Activated CD4-positive, alpha-beta T cell treated with anti-CD3 and anti-CD28 coated beads, Interleukin-2, amount 50 U/mL, for 1 hour (primary cell): ENCODE results near the gene SPOCD1.

Source experiments
- DNase-seq: peaks from one replicate; pipeline ENCODE4 v3.0.0-alpha.2; 2020

SPOCD1 gene

DNA sequence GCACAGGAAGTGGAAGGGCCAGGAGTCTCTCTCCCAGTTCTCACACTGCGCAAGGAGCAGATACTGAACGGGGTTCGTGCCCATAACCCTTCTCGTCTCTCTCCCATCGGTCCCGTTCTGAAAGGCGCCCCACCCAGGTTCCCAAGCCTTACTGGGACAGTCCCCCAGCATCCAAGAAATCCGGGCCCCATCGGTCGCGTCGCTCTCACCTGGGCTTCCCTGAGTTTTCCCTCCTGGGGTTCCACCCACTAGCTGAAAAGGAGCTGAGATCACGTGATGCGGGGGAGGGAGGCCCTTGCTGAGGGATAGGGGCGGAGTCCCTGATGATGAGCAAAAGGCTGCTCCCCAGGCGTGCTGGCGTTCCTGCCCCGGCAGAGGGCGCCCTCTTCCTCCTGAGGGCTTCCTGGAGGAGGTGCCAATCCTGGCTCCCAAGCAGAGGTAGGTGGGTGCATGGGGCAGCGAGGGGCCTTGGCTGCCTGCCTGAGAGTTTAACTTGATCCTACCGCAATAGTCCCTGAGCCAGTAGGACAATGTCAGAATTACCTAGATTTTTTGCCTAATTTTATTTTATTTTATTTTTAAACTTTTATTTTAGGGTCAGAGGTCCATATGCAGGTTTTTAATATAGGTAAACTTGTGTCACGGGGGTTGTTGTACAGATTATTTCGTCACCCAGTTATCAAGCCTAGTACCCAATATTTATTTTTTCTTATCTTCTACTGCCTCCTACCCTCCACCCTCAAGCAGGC is at the start of gene SPOCD1:
Gene SPOCD1, minus strand, starts transcription at position 271 of the 749 bp plus-strand sequence. CDS start 689 bp downstream, outside the sequence.
- peak; percentile 81 for DNase-seq

DNA sequence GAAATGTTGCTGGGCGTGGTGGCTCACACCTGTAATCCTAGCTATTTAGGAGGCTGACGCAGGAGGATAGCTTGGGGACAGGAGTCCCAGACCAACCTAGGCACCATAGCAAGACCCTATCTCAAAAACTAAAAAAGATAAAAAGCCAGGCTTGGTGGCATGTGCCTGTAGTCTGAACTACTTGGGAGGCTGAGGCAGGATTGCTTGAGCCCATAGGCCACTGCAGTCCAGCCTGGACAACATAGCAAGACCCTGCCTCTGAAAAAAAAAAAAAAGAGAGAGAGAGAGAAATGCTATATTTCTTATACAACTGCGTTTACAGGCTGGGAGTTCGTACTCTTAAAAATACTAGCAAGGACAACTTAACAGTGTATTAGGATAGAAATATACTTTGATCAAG is 46.2 kb upstream of the SPOCD1 start:
- no peak for DNase-seq

DNA sequence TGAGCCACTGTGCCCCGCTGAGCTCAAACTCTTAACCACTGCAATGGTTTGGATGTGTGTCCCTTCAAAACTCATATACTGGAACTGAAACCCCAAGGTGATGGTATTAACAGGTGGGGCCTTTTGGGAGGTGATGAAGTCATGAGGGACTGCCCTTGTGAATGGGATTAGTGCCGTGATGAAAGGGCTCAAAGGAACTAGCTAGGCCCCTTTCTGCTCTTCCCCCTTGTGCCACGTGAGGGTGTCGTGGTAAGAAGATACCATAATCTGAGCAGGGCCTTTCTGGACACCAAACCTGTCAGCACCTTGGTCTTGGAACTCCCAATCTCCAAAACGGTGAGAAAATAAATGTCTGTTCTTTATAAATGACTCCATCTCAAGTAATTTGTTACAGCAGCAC is 45.5 kb upstream of the SPOCD1 start:
- no peak for DNase-seq

DNA sequence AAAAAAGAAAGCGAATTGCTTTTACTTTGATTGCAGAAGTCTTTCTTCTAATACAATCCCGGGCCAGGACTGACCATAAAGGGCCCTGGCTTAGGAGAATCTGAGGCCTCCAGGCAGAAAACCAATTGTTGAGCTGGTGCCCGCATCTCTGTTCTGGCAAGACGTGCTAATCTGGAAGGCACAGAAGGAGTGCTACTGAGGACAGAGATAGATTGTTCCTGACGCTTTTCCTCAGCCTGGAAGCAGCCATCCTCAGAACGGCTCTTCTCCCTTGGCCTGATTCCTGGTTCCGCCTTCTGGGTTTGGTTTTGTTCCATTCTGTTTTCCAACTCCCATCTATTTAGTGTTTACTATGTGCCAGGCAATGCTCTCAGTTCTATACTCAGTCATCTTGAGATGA is 44.8 kb upstream of the SPOCD1 start:
- DNase-seq: no peak

DNA sequence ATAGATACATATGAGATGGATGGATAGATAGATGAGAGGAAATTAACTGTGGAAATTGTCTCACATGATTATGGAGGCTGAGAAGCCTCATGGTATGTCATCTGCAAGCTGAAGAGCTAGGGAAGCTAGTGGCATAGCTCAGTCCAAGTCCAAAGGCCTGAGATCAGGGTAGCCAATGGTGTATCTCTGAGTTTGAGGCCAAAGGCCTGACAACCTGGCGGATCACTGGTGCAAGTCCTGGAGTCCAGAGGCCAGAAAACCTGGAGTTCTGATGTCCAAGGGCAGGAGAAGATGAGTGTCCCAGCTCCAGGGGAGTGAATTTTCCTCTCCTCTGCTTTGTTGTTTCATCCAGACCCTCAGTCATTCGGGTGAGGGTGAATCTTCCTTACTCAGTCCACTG is 43.9 kb upstream of the SPOCD1 start:
- DNase-seq: no peak

DNA sequence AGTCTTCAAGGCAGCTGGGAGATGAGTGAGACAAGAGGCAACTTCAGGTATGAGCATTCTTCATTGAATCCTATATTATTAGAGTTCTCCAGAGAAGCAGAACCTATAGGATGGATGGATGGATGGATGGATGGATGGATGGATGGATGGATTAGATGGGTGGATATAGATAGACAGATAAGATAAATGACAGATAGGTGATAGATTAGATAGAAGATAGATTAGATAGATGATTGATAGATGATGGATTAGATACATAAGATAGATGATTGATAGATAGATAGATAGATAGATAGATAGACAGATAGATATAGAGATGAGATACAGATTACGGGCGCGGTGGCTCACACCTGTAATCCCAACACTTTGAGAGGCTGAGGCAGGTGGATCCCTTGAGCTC is 43.2 kb upstream of the SPOCD1 start:
- no peak for DNase-seq

DNA sequence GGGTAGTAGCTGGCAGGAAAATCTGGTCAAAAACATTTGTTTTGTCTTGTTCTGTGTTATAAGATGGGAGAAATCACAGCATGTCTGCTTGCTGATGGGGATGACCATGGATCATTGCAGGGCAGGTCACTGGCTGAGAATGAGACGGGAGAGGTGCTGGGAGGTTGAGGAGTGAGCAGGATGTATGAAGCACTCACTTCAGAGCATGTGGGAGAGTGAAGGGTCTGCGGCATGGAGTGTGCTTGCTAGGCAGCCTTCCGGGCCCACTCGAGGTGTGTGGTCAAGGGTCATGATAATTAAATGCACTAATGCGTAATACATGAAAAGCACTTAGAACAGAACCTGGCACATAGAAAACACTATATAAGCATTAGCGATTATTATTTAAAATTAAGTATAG is 42.0 kb upstream of the SPOCD1 start:
- DNase-seq: no peak

DNA sequence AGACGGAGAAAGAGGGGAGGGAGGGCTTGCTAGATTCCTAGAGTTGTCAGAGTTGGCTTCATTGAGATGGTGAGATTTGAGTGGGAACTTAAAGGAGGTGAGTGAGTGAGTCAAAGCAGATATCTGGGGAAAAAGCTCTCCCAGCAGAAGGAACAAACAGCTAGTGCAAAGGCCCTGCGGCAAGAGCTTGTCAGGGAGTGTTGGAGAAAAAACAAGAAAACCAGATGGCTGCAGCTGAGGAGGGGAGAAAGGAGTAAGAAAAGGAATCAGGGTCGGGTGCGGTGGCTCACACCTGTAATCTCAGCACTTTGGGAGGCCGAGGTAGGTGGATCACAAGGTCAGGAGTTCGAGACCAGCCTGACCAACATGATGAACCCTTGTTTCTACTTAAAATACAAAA is 40.3 kb upstream of the SPOCD1 start:
- no peak for DNase-seq

DNA sequence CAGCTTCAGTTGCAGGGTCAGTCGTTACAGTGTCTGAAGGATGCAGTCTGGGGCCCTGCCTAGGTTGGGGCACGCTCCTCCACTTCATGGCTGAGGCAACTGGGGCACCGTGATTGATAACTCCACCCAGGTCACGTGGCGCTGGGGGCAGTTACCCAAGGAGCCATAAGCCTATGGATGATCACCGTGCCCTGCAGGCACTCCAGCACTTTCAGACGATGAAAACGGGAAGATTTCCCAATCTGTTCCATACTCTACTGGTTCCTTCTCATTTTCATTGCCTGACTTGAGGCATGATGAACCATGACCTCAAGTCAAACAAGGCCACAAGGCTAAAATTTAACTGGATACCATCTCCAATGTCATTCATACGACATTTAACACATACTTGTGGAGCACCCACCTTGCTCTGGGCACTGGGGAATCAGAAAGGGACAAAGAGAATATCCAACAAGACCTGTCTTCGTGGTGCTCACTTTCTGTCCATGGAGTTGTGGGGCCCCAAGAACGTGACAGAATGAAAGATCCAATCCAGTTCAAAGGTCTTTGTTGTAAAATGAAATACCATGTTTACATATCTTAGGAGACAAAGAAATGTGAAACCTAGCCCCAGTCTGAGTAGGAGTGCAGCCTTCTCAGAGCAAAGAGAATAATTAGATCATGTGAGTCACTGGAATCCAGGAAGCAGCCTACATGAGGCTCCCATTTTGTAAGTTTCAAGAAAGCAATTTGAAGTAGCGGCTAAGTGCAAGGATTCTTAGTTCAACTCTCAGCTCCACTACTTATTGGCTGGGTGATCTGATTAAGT is 39.4 kb upstream of the SPOCD1 start:
- no peak for DNase-seq

DNA sequence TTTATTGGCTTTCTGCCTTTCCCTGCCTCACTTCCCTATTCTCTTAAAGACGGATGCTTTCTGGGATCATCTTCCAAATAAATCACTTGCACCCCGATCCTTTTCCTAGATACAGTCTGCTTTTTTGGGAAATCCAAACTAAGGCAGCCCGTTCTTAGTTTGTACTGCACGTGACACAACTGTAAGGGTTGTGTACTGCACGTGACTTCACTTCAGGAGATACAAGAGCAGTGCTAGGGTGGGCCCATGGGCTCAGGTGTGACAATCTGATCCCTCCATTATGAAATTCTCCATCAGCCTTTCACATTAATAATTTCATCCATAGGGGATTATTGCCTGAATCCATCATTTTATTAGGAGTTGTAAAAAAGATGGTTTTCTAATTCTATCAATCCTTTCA is 33.8 kb upstream of the SPOCD1 start:
- no peak for DNase-seq

DNA sequence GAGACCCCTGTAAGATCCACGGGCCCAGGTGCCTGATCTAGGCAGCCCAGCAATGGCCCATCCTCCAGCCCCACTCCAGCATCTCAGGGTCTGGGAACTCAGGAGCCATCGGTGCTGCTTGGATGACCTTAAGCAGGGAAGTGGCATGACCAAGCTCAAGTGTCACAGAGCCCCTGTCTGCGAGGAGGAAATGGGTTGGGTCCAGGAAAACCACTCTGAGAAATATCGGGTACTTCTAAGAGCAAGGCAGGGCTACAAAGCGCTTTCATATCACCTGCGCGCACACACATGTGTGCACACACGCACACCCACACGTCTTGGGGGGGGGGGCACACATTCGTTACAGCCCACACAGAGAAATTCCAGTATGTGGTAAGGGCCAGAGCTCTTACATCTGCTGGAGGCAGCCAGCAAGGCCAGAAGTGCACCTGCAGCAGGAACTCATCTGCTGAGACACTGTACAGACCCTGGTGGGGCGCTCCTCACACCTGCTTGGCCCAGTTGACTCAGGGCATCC is 32.6 kb upstream of the SPOCD1 start:
- DNase-seq: peak; percentile 39

DNA sequence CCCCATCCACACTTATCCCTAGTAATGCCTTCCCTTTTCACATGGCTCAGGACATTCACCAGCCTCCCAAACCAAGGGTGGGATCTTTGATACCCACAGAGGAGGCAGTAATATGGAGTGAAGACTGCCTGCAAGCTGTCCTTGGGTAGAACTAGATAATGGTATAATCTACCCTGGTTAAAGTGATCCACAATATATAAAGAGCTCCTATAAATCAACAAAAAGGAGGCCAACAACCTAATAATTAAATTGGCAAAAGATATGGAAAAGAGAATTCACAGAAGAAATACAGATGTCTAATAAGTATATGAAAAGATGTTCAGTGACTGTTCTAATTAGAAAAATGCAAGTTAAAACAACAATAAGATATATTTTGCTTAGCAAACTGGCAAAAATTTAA is 30.7 kb upstream of the SPOCD1 start:
- no peak for DNase-seq

DNA sequence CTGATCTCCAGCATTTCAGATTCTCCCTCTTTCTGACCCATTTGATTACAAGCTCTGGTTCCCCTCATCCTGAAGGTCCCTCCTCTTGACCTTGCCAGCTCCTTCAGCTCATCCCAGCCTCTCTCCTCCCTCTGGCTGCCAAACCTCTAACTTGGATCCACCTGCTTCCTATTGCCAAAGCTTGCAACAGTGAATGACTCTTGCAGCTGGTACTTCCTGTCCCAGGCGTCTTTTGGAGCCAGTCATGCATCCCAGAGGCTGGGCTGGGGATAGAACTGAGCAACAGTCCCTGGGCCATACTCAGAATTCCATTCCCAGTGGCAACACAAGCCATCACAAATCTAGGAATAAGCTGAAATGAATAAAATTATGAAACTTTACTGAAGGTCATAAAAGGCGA is 27.7 kb upstream of the SPOCD1 start:
- DNase-seq: no peak

DNA sequence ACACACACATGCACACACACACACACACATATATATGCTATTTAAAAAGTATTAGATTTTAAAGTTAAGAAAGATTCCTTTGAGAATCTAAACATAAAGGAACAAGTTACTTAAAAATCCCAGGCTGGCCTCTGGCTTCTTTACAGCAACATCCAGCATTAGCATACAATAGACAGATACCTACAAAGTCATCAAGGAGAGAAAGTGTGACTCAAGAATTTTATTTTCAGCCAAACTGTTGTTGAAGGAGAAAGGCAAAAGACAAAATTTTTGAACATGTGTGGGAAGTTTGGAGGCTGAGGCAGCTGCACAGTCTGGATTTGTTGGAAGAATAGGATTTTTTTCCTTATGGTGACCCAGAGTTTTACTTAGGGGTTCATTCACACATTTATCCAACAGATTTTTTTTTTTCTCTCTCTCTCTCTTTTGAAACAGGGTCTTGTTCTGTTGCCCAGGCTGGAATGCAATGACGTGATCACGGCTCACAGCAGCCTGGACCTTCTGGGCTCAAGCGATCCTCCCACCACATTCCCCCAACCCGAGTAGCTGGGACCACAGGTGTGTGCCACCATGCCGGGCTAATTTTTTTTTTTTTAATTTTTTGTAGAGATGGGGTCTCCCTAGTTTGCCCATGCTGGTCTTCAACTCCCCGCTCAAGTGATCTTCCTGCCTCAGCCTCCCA is 24.0 kb upstream of the SPOCD1 start:
- no peak for DNase-seq

DNA sequence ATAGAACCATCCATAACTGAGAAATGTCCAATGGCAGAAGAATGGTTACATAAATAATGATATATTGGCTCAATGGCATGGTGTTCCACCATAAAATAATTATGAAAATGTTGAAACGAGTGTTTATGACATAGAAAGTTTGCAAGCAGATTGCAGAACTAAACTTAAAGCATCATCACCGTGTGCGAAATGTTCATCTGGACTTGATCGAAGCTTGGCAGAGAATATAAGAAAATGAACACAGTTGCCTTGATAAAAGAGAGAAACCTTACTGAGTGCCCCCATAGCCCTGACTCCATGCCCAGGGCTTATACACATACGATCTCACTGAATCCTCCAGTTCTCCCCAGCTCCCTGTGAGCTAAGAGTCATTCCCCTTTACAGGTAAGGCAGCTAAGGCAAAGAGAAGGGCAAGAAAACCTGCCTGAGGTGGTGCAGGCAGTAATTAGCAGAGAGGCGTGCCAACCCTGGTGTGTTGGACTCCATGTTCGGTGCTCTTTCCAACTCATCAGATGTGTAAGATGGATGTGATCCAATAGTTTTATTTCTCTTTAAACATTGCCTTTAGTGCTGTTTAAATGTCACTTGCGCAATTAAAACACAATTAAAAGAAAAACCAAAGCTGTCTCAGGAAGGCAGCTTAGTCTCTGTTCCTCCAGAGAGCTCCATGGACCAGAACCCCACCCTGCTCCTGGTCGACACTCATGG is 21.8 kb upstream of the SPOCD1 start:
- DNase-seq: no peak

DNA sequence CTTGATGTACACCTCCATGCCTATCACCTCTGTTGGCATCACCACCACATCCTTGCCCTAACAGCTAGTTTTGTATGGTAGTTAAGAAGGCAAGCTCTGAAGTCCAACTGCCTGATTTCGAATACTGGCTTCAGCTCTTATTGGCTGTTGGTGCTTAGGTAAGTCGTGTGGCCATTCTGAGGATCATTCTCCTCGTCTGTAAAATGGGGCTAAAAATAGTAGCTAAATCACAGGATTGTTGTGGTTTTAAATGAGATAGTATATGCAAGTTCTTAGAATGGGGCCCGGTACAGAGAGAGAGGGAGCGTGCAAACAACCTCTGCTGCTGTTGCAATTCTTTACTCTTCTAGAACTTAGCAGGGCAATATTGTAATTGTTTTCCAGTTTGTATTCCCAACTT is 20.8 kb upstream of the SPOCD1 start:
- no peak for DNase-seq

DNA sequence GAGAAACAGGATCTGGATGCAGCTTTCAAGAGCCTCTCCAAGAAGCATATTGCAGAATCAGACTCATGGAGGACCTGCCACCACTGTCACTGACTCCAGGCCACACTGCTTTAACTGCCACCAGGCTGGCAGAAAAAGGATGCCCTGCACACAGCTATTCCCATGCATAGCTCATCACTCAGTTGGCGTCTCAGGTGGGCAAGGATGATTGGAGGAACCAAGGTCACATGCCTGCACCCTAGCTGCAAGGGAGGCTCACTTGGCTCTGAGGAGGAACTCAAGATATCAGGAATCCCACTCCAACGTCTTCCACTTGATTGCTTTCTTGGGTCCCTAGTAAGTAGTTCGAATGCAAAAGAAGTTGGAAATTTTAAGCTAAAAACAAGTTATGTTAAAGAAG is 19.6 kb upstream of the SPOCD1 start:
- no peak for DNase-seq

DNA sequence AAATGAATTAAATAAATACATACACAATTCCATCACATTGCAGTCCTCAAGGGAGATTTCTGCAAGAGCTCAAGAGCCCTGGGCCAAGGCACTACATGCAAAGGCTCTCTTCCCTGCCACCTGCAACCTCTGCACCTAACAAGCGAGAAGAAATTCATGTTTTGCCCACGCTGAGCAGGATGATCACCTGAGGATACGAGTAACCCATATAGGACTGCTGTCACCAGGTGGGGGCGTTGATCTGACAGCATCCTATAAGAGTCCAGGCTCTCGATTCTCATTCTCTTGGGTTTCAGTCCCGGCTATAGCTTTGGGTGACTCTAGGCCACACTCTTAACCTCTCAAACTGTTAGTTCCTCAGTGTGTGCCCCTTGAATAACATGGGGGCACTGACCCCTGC is 18.7 kb upstream of the SPOCD1 start:
- no peak for DNase-seq

DNA sequence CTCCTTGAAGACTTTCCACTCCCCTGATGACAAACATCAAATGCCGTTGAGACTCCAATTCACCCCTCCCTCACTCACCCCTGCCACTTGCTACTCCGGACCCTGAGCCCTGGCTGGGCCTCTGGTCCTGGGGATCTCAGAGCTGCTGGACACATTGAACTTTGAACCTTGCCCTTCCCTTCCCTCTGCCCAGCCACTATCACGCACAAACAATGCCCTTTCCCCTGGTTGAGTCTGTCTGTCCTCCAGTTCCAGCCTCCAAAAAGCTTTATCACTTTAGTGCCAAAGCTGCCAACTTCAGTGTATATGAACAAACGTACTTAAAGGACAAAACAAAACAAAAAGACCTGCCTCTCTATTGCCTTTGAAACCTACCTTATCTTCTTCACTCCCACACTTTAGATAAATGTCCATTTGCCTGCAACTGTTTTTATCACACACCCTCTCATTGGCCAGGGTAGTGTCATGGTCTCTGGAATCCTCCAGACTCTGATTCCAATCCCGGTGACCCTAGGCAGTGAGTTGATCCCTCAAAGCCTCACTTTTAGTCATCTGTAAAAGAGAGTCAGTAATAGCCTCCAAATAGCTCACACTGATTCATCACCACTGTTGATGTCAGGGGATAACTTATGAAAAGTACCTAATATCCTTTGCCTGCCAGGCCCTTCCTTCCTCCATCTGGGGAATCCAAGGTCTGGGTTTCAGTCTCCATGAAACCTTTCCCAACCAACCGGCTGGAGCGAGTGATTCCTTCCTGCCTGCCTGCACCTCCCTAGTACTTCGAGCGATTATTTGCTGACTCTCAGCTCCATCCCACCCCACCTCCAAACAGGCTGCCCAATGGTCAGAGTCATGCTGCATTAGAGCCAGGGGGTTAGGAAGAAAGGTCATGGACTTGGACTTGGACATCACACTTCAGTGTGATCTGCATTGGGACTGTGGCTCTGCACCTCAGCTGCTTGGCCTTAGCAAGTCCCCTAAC is 15.9 kb upstream of the SPOCD1 start:
- DNase-seq: no peak

DNA sequence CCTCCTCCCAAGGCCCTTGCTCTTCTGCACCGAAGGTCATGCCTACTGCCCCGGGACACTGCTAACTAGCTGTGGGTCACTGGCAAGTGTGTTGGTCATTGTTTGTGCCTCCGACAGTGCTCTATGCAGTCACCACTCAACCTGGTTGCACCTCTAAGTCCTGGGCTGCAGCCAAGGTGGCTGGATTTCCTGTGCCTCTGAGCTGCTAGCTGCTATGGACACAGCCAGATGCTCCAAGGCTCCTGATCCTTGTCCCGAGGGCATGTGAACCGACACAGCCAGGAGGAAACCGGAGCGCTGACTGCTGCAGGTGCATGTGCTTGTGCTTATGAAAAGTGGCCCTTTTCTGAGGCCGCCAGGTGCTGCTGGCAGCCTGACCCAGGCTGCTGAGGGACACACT is 14.7 kb upstream of the SPOCD1 start:
- no peak for DNase-seq

DNA sequence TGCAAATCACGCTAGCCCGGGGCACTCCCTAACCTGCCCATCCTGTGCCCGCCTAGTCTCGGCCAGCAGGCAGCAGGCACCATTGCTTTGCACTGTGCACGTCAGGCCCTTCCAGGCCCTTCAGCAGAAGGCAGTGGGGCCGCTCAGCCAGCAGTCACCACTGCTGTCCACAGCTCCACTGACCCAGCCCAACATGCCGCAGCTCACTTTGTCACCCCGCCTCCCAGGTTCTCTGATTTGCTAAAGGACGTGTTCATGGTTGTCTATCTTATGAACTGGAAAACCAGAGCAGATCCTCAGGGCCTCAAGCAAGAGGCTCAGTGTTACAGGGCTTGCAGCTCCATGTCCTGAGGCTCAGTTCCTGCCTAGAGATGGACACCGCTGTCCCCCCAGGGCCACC is 14.2 kb upstream of the SPOCD1 start:
- no peak for DNase-seq
